ENCODE measurements around the gene C10orf67. TPM values are rescaled to one million over a fixed set of nuclear protein-coding genes. Genes with fewer than 3 reads are reported as not detected.

The C10orf67 gene
- total and polyA plus RNA-seq, 2 of the 8 experiments (the other 6 are each of a cell fraction or from before 2014, with no cell fraction given) = 0.05 to 0.11 TPM

DNA sequence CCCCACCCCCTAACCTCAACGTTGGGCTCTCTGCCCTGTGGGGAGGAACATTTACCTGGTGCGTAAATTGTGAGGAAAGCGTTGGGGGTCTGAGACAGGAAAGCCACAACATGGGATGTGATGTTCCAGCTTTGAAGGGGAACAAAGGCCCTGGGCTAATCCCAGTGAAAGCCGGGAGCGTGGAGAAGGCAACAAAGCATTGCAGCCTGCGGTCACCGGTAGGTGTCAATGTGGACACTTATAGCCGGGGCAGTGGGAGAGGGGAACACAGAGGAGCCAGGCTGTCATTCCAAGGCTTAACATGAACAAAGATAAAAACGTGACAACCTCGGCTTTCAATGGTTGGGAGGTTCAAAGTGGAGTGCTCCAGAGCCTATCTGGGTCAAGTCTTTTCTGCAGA lies 139.8 kb downstream of the C10orf67 start:
- Histone ChIP-seq H2AFZ (ENCODE audit: low read length) (no peak overlapping the region), H2BK20ac (ENCODE audit: low read length) (no peak overlapping the region), H2BK15ac (ENCODE audit: low read length) (no peak overlapping the region), H2BK12ac (ENCODE audit: low read depth, low read length) (no peak overlapping the region), H2BK120ac (replicated peaks; ENCODE audit: low read depth, low read length) (no peak overlapping the region), H3K36me3 (ENCODE audit: control insufficient read depth in 2 of 4, insufficient read depth in 4 of 4, low read length in 3 of 4) (no peaks in the 10 kb centered on the region; a peak in 1 of 8 replicates), H3K56ac (replicated peaks; ENCODE audit: insufficient read length, low read depth, low read length) (no peak overlapping the region), H4K5ac (ENCODE audit: insufficient read length, low read depth, low read length) (no peak overlapping the region), H3K14ac (ENCODE audit: insufficient read length) (no peak overlapping the region), H3K23ac (ENCODE audit: insufficient read length) (no peak overlapping the region), H3K4me3 (ENCODE audit: extremely low read depth in 1 of 4, insufficient read depth in 2 of 4, low read depth in 3 of 4, low read length in 4 of 4) (peak overlapping the region in 1 of 4 experiments; percentile 32; a peak in 3 of 8 replicates), H2BK5ac (ENCODE audit: low read depth, low read length) (no peak overlapping the region), H3K23me2 (ENCODE audit: low read depth, low read length) (no peaks in the 10 kb centered on the region; the same call in 1 of the 2 replicates), H3K79me2 (ENCODE audit: control insufficient read depth in 1 of 2, insufficient read depth in 2 of 2, low read length in 2 of 2) (no peaks in the 10 kb centered on the region), H3K4me1 (replicated peaks in 1 of 4; ENCODE audit: control insufficient read depth in 3 of 4, insufficient read depth in 4 of 4, low read length in 3 of 4) (peaks cover 0 to 18% (median 12%) of the 10 kb centered on the region in 4 experiments), H3K79me1 (ENCODE audit: low read depth, low read length) (no peaks in the 10 kb centered on the region), H4K8ac (ENCODE audit: extremely low read depth, insufficient read depth, low read length) (no peak overlapping the region), H3K9me3 (ENCODE audit: insufficient read depth in 2 of 2, low read depth in 1 of 2, low read length in 1 of 2) (no peaks in the 10 kb centered on the region), H3K4me2 (ENCODE audit: insufficient read depth in 1 of 2, low read depth in 2 of 2, low read length in 2 of 2) (peak overlapping the region; percentile 20 to 37; a peak in 3 of 4 replicates), H3K18ac (ENCODE audit: extremely low read depth, low read length) (no peak overlapping the region), H3K9ac (replicated peaks in 1 of 4; ENCODE audit: extremely low read depth in 1 of 4, low read depth in 3 of 4, low read length in 3 of 4) (no peak overlapping the region), H3K4ac (replicated peaks; ENCODE audit: insufficient read length, low read depth, low read length) (no peak overlapping the region), H3K27me3 (replicated peaks in 1 of 4; ENCODE audit: control insufficient read depth in 3 of 4, extremely low read depth in 1 of 4, insufficient read depth in 3 of 4, low read length in 3 of 4) (peaks cover 51 to 63% (median 58%) of the 10 kb centered on the region in 4 experiments), H4K20me1 (replicated peaks in 1 of 2; ENCODE audit: control insufficient read depth in 1 of 2, insufficient read depth in 2 of 2, low read length in 2 of 2) (peaks cover 4 to 15% of the 10 kb centered on the region in 2 experiments), H2AK5ac (ENCODE audit: low read depth, low read length) (no peak overlapping the region), H4K91ac (replicated peaks; ENCODE audit: insufficient read length, low read length) (no peak overlapping the region), H3K27ac (ENCODE audit: low read depth, low read length) (no peak overlapping the region)
- ChIA-PET CTCF (ENCODE audit: partially characterized antibody) (interaction anchor here (1.1 to 1.8 kb wide), 8 partner anchors 9 to 583 kb away, joined by 3 to 4 read pairs (median 3); no protein-coding TSS in a partner anchor), POLR2A (ENCODE audit: partially characterized antibody) (no interaction called here)
- WGBS, 2 experiments (ENCODE audit: extremely low coverage in 1 of 2, insufficient coverage in 1 of 2, insufficient read length in 1 of 2, insufficient replicate concordance in 2 of 2, low coverage in 1 of 2, low lambda C conversion rate in 2 of 2, missing lambda C conversion rate in 1 of 2) = 10% methylated on average over 10 of the region's 10 CpGs; no CpG with 5 or more reads in 1 of the 2 experiments
- peak; percentile 39 for FAIRE-seq
- TF ChIP-seq RFX5 (IDR thresholded peaks at IDR 0.05; ENCODE audit: borderline replicate concordance, low read depth, low read length) (no peak), BCL11A (IDR thresholded peaks at IDR 0.05; ENCODE audit: low read depth in 2 of 2, low read length in 2 of 2) (no peak), NANOG (IDR thresholded peaks at IDR 0.05; ENCODE audit: insufficient read depth, low read depth, low read length, poor library complexity, severe bottlenecking) (peak; percentile 31), SRF (IDR thresholded peaks at IDR 0.05; ENCODE audit: low read depth, low read length) (no peak), PHF8 (conservative IDR thresholded peaks at IDR 0.05; ENCODE audit: low read depth, low read length) (no peak), RAD21 (IDR thresholded peaks at IDR 0.05 in 1 of 2, conservative IDR thresholded peaks at IDR 0.05 in 1 of 2; ENCODE audit: low read depth in 2 of 2, low read length in 2 of 2) (peak; percentile 44 to 58; a peak in 3 of 4 replicates), CTCF (IDR thresholded peaks at IDR 0.05; ENCODE audit: control extremely low read depth in 1 of 3, insufficient read depth in 1 of 3, low read depth in 1 of 3, low read length in 3 of 3) (peak; percentile 45 to 57 (median 54); a peak in 3 of 4 replicates), JUND (IDR thresholded peaks at IDR 0.05; ENCODE audit: low read length) (no peak)
- TF ChIP-seq, protein P1, sequence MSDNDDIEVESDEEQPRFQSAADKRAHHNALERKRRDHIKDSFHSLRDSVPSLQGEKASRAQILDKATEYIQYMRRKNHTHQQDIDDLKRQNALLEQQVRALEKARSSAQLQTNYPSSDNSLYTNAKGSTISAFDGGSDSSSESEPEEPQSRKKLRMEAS (IDR thresholded peaks at IDR 0.05) = peak; percentile 48; the same call in 1 of the 2 replicates
- DNase-seq (ENCODE audit: low read depth in 1 of 2, low spot score in 2 of 2) = no peak

All from H1 (cell line).